ENCODE data around the gene LGALS3BP. TPM values are rescaled to one million over a fixed set of nuclear protein-coding genes. Genes with fewer than 3 reads are reported as not detected.

LGALS3BP gene
- total RNA-seq, 2 experiments from 2014 or later = 48.0 to 49.5 TPM

DNA sequence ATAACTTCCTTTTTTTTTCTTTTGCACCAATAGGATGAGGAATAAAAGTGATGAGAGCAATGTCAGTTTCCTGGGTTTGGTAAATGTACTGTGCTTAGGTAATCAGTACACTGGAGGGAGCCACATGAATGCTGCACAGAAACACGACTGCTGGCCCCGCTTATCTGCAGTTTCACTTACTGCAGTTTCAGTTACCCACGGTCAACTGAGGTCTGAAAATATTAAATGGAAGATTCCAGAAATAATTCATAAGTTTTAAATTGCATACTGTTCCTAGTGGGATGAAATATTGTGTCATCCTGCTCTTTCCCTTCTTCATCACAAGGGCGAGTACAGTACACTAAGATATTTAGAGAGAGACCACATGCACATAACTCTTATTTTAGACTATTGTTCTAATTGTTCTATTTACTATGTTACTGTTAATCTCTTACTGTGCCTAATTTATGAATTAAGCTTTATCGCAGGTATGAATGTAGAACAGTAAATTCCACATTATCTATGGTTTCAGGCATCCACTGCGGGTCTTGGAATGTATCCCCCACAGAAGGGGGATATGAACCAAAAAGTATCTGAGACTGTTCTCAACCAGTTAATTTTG lies 6.4 kb upstream of the LGALS3BP start:
- Mint-ChIP-seq H3K36me3 (peaks cover 12% of the 10 kb centered on the region), H3K4me1 (ENCODE audit: low read depth) (peaks cover 15% of the 10 kb centered on the region), H3K27ac (no peak overlapping the region), H3K4me3 (no peak overlapping the region), H3K9me3 (no peaks in the 10 kb centered on the region), H3K27me3 (no peaks in the 10 kb centered on the region)
- DNase-seq = no peak
- CTCF ChIA-PET = interaction anchor here (0.6 to 2.4 kb wide), 5 partner anchors 15 to 1033 kb away, joined by 3 to 10 read pairs (median 4); no protein-coding TSS in a partner anchor
- POLR2A ChIA-PET = no interaction called here
- intact Hi-C loops (cut with micrococcal nuclease) = loop anchor here (10.0 kb wide), 1 partner anchor 271 kb away; no protein-coding TSS in a partner anchor

- peaks cover 16% of the 10 kb centered on the region for H3K4me1 Mint-ChIP-seq (ENCODE audit: low read depth)
- H3K9me3 Mint-ChIP-seq = no peaks in the 10 kb centered on the region
- no peak for DNase-seq
- no peak overlapping the region for H3K27ac Mint-ChIP-seq
- CTCF ChIA-PET = interaction anchor here (0.7 to 2.4 kb wide), 4 partner anchors 14 to 57 kb away, joined by 3 to 10 read pairs (median 5); no protein-coding TSS in a partner anchor
- H3K4me3 Mint-ChIP-seq = no peak overlapping the region
- POLR2A ChIA-PET = no interaction called here
- H3K27me3 Mint-ChIP-seq = no peaks in the 10 kb centered on the region
- peaks cover 5% of the 10 kb centered on the region for H3K36me3 Mint-ChIP-seq
- intact Hi-C loops (cut with micrococcal nuclease) = loop anchor here (10.0 kb wide), 1 partner anchor 271 kb away; no protein-coding TSS in a partner anchor
Observed at GRCh38 chr17:78985395-78985794, 5.7 kb upstream of the LGALS3BP start.

DNA sequence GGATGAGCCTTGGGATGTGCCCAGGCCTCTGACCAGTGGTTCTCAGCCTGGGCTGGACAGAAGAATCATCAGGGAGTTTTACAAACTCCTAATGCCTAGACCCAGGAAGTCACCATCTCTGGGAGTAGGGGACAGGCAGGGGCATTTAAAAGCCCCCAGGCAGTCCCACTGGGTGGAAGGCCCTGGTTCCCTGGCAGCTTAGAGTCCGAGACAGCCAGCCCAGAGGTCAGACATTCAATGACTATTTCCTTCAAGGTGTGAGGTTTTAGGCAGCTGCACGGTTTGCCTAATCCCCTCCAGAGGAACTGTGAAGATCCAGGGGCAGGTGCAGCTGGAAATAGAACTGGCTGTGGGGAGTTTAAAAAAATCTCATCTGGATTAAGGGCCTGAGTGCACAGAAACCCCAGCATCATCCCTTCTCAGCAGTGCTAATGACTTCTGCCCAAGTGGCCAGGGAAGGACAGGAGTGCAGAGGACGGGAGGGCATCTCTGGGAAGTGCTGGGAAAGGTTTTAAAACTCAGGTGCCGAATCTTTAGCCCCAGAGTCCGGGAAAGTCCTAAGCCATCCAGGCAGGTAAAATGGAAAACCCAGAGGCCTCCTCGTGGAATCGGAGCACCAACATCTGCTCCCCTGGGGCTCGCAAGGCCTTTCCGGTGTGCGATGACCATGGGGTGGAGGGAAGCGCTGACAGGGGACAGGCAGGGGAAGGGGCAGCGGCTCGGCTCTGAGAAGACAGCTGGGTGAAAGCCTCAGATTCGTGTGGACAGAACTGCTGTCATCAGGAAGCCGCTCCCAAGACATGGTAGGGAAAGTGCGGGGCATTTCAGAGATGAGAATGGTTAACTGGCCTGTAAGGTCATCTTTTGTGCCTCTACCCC lies 1.5 kb upstream of the LGALS3BP start:
- Mint-ChIP-seq H3K9me3 (no peaks in the 10 kb centered on the region), H3K4me3 (no peak overlapping the region), H3K27ac (no peak overlapping the region), H3K4me1 (ENCODE audit: low read depth) (peaks cover 21% of the 10 kb centered on the region), H3K36me3 (no peaks in the 10 kb centered on the region), H3K27me3 (no peaks in the 10 kb centered on the region)
- no peak for DNase-seq
- POLR2A ChIA-PET = no interaction called here
- CTCF ChIA-PET = interaction anchor here (1.1 to 2.6 kb wide), 6 partner anchors 9 to 115 kb away, joined by 3 to 22 read pairs (median 4); no protein-coding TSS in a partner anchor
- intact Hi-C loops (cut with micrococcal nuclease) = loop anchor here (10.0 kb wide), 1 partner anchor 266 kb away; no protein-coding TSS in a partner anchor

- no peak overlapping the region for H3K4me3 Mint-ChIP-seq
- POLR2A ChIA-PET = no interaction called here
- no peaks in the 10 kb centered on the region for H3K27me3 Mint-ChIP-seq
Observed at GRCh38 chr17:78980624-78980972, 875 bp upstream of the LGALS3BP start.

GRCh38 chr17:78977997-78978973 lies 1.4 kb downstream of the LGALS3BP start:
- Mint-ChIP-seq H3K9me3 (no peaks in the 10 kb centered on the region), H3K36me3 (no peaks in the 10 kb centered on the region), H3K27me3 (no peaks in the 10 kb centered on the region), H3K4me3 (no peak overlapping the region), H3K4me1 (ENCODE audit: low read depth) (peaks cover 15% of the 10 kb centered on the region), H3K27ac (no peak overlapping the region)
- intact Hi-C loops (cut with micrococcal nuclease) = no loop called here
- CTCF ChIA-PET = interaction anchor here (1.0 to 2.6 kb wide), 3 partner anchors 7 to 126 kb away, joined by 3 to 22 read pairs (median 4); no protein-coding TSS in a partner anchor
- POLR2A ChIA-PET = no interaction called here
- no peak for DNase-seq

More at GRCh38 chr17:78980624-78980972, 875 bp upstream of the LGALS3BP start:
- no peaks in the 10 kb centered on the region for H3K9me3 Mint-ChIP-seq
- no peaks in the 10 kb centered on the region for H3K36me3 Mint-ChIP-seq
- CTCF ChIA-PET = interaction anchor here (1.1 to 2.6 kb wide), 4 partner anchors 9 to 115 kb away, joined by 3 to 22 read pairs (median 4); no protein-coding TSS in a partner anchor
- intact Hi-C loops (cut with micrococcal nuclease) = loop anchor here (10.0 kb wide), 1 partner anchor 266 kb away; no protein-coding TSS in a partner anchor
- H3K4me1 Mint-ChIP-seq (ENCODE audit: low read depth) = peaks cover 15% of the 10 kb centered on the region
- no peak for DNase-seq
- H3K27ac Mint-ChIP-seq = no peak overlapping the region

GRCh38 chr17:78977681-78977943 lies 2.1 kb downstream of the LGALS3BP start:
- CTCF ChIA-PET = no interaction called here
- no peak for DNase-seq
- Mint-ChIP-seq H3K27ac (no peak overlapping the region), H3K4me3 (no peak overlapping the region), H3K4me1 (ENCODE audit: low read depth) (peaks cover 15% of the 10 kb centered on the region), H3K36me3 (no peaks in the 10 kb centered on the region), H3K9me3 (no peaks in the 10 kb centered on the region), H3K27me3 (no peaks in the 10 kb centered on the region)
- POLR2A ChIA-PET = no interaction called here
- intact Hi-C loops (cut with micrococcal nuclease) = no loop called here

GRCh38 chr17:78976907-78977680 lies 2.6 kb downstream of the LGALS3BP start:
- H3K27me3 Mint-ChIP-seq = no peaks in the 10 kb centered on the region
- CTCF ChIA-PET = no interaction called here

GRCh38 chr17:78974635-78975591 lies 4.8 kb downstream of the LGALS3BP start:
- no peak for DNase-seq
- H3K27ac Mint-ChIP-seq = no peak overlapping the region
- no peaks in the 10 kb centered on the region for H3K9me3 Mint-ChIP-seq
- no peaks in the 10 kb centered on the region for H3K27me3 Mint-ChIP-seq
- H3K4me3 Mint-ChIP-seq = no peak overlapping the region
- H3K36me3 Mint-ChIP-seq = no peaks in the 10 kb centered on the region
- intact Hi-C loops (cut with micrococcal nuclease) = no loop called here
- CTCF ChIA-PET = interaction anchor here (1.4 kb wide), 1 partner anchor 109 kb away, joined by 5 read pairs; no protein-coding TSS in a partner anchor
- POLR2A ChIA-PET = no interaction called here
- peaks cover 17% of the 10 kb centered on the region for H3K4me1 Mint-ChIP-seq (ENCODE audit: low read depth)

More at GRCh38 chr17:78976907-78977680, 2.6 kb downstream of the LGALS3BP start:
- no peak overlapping the region for H3K4me3 Mint-ChIP-seq
- H3K36me3 Mint-ChIP-seq = no peaks in the 10 kb centered on the region
- no peaks in the 10 kb centered on the region for H3K9me3 Mint-ChIP-seq
- H3K4me1 Mint-ChIP-seq (ENCODE audit: low read depth) = peaks cover 15% of the 10 kb centered on the region
- no peak overlapping the region for H3K27ac Mint-ChIP-seq
- intact Hi-C loops (cut with micrococcal nuclease) = no loop called here
- no peak for DNase-seq
- POLR2A ChIA-PET = no interaction called here

- H3K27ac Mint-ChIP-seq = no peak overlapping the region
- no peak for DNase-seq
- H3K9me3 Mint-ChIP-seq = no peaks in the 10 kb centered on the region
- ChIA-PET POLR2A (no interaction called here), CTCF (interaction anchor here (0.5 kb wide), 1 partner anchor 121 kb away, joined by 4 read pairs; no protein-coding TSS in a partner anchor)
- H3K36me3 Mint-ChIP-seq = no peaks in the 10 kb centered on the region
- H3K4me3 Mint-ChIP-seq = no peak overlapping the region
- H3K27me3 Mint-ChIP-seq = no peaks in the 10 kb centered on the region
- peaks cover 17% of the 10 kb centered on the region for H3K4me1 Mint-ChIP-seq (ENCODE audit: low read depth)
- intact Hi-C loops (cut with micrococcal nuclease) = no loop called here
Observed at GRCh38 chr17:78973792-78974520, 5.8 kb downstream of the LGALS3BP start.

GRCh38 chr17:78973196-78973595 lies 6.5 kb downstream of the LGALS3BP start:
- DNase-seq = no peak
- no peaks in the 10 kb centered on the region for H3K9me3 Mint-ChIP-seq
- H3K4me3 Mint-ChIP-seq = no peak overlapping the region
- H3K36me3 Mint-ChIP-seq = no peaks in the 10 kb centered on the region
- no peak overlapping the region for H3K27ac Mint-ChIP-seq
- POLR2A ChIA-PET = no interaction called here
- H3K4me1 Mint-ChIP-seq (ENCODE audit: low read depth) = peaks cover 14% of the 10 kb centered on the region
- intact Hi-C loops (cut with micrococcal nuclease) = no loop called here
- no peaks in the 10 kb centered on the region for H3K27me3 Mint-ChIP-seq
- CTCF ChIA-PET = interaction anchor here (6.6 kb wide), 1 partner anchor 107 kb away, joined by 89 read pairs; no protein-coding TSS in a partner anchor

Measured in activated CD4-positive, alpha-beta memory T cell treated with anti-CD3 and anti-CD28 coated beads for 36 hours (primary cell).